NK-92 treated with Interleukin-12 subunit alpha and Interleukin-12 subunit beta, amount 100 ng/mL, for 24 hours (cell line): Measurements from ENCODE around the gene SRMS.
"Not testable (repeated sequence)": the region's sequence is repeated elsewhere in the genome, so short reads cannot be mapped to it uniquely, and the experiment has no call there.

Experiments used
- DNase-seq: peaks from one replicate; lab custom pipeline; 2025; lab: John Stamatoyannopoulos, UW

The SRMS gene

DNA sequence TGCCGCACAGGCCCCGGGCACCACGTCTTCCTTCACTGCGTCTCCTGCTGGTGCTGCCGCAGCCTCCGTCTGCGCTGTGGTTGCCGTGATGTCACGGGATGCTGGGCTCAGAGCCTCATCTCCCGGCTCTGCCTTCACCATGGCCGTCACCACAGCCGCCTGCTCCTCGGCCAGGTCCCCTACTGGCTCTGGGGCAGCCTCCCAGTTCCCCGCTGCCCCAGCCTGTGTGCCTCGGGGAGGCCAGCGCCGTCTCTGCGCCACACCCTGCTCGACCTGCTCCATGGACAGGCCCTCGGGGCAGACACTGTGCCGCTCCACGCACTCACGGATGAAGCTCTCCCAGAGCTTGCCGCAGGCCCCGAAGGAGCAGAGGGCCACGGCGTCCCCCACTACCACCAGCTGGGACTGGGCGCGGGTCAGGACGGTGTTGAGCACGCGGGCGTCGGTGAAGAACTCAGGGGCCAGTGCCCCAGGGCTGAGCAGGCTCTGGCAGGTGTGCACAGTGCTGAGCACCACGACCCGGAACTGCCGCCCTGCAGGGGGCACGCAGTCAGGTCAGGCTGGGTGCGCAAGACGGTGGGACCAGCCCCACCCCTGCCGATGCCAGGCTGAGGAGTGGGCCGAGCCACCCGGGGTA lies 18.3 kb upstream of the SRMS start:
- no peak for DNase-seq

DNA sequence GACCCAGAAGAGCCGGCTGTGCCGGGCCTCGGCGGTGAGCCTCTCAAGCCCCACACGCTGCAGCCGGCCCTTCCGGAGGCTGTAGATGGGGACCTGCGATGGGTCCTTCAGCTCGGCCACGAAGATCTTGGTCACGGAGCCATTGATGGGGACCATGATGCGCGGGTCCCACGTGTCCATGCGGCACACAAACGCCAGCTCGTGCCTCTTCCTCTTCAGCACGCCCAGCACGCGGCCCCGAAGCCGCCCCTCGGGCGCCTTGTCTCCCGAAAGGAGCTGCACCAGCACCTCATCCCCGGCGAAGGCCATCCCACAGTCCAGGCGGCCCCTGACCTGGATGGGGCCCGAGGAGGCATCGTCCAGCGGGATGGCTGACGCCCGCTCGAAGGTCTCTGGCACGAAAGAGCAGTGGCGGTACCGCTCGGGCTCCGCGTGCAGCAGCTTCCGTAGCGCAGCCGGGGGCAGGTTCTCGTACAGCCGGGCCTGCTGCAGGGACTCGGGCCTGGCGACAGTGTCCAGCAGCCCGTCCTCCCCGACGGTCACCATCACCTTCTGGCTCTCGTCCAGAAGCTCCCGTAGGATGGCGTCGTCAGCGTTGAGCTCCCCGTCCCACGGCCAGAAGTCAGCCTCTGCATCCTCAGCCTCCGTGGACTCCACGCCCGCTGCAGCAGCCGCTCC lies 17.6 kb upstream of the SRMS start:
- no peak for DNase-seq

DNA sequence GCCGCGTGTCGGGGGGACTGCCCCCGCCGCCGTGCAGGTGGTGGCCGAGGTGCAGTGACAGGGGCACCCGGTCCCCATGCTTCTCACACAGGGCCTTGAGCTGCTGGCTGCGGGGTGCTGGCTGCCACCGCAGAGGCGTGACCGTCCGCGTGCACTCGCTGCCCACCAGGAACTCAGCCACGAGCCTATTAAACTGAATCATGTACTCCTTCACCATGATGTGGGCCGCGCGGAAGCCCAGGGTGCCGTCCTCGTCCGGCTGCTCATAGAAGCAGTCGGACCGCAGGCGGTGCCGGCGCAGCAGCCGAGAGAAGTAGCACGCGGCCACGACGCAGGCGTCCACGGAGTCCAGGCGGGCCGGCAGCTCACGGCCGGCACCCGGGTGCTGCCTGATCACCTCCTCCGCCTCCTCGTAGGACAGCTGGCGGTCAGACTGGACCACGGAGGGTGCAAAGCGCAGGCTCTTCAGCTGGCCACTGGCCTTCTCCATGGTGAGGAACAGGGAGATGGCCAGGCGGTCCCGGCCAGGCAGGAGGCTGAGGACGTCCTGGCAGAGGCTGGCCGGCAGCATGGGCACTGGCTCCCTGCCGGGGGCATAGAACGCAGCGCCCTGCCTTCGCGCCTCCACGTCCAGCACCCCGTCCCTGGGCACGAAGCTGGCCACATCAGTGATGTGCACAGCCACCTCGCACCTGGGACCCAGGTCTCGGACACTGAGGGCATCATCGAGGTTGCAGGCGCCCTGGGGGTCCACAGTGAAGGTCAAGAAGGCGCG lies 16.7 kb upstream of the SRMS start:
- DNase-seq = no peak

DNA sequence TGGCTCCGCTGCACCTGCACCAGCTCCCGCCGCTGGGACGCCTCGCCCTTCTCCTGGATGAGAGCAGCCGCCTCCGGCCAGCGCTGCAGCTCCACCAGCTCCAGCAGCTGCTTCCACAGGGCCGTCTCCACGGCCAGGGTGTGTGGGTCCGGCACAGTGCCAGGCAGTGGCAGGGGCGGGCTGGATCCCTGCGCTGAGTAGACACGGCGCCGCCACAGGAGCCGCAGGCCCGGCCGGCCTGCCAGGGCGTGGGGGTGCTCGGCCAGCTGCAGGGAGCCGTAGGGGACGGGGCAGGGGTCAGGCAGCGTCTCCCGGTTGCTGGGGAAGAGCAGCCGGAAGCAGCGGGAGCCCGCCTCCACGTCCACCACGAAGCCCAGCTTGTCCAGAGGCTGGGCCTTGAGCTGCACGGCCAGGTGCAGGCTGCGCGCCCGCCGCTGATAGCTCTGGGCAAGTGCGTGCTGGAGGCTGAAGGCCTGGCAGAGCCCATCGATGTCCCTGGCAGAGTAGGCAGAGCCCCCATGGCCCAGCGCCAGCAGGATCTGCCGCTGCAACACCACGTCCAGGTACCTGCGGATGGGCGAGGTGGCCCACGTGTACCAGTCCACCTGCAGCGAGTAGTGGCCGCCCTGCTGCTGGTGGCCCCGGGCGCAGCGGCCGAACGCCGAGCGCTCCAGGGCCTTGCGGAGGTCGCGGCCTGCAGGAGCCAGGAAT lies 15.8 kb upstream of the SRMS start:
- no peak for DNase-seq

DNA sequence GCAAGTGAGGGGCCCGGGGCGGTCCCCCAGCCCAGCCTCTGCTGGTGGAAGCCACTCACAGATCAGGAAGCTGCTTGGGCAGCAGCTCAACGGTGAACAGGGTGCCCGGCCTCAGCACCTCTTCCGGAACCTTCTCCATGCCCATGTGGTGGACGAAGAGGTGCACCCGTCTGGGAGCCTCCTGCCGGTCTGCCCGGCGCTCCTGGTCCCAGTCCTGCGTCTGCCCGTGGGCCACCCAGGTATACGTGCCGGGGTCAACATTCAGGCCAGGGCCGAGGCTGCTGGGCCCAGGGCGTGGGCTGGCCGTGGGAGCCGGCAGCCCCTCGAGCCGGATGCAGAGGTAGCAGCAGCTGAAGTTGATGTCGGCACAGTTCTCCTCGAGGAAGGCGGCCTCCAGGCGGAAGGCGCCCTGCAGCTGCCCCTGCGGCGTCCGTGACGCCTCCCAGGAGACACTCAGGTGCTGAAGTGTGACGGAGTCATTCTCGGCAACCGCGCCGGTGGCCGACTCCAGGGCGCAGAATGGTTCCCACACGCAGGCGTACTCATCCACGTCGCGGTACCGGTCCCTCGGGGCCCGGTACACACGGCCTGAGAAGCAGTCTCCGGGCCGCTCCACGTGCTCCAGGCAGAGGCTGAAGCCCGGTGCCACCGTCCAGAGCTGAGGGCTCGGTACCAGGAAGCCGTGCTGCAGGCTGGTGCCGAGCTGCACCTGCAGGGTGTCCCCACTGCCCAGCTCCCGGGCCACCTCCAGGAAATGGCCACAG lies 15.1 kb upstream of the SRMS start:
- DNase-seq = no peak

DNA sequence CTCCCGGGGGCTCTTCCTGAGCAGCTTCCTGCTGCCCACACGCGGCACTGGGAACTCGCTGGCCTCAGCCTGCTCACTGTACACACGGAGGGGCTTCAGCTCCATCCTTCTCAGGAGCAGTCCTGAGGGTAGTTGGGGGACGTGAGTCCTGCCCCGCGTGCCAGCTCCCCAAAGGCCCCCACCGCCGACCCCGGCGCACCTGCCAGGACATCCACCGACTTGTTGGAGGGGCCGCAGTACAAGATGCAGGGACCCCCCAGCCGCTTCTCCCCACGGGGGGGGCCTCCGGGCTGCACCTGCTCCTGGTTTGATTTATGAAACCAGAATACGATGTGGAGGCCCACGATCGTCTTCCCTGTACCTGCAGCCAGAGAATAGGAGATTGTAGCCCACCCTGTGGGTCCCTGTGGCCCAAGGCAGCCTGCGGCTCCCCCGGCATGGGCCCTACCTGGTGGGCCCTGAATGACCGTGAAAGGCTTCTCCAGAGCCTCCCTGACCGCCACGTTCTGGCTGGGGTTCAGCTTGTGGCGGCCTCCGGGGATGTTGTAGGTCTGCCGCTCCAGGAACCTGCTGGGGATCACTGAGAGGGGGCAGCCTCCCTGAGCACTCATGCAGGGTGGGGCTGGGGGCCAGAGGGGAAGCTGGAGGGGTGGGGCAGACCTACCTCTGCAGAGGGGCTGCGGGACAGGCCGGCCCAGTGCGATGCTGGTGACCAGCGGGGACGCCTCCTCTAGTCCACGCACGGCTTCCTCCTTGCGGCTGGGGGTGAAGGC lies 14.3 kb upstream of the SRMS start:
- DNase-seq = no peak

DNA sequence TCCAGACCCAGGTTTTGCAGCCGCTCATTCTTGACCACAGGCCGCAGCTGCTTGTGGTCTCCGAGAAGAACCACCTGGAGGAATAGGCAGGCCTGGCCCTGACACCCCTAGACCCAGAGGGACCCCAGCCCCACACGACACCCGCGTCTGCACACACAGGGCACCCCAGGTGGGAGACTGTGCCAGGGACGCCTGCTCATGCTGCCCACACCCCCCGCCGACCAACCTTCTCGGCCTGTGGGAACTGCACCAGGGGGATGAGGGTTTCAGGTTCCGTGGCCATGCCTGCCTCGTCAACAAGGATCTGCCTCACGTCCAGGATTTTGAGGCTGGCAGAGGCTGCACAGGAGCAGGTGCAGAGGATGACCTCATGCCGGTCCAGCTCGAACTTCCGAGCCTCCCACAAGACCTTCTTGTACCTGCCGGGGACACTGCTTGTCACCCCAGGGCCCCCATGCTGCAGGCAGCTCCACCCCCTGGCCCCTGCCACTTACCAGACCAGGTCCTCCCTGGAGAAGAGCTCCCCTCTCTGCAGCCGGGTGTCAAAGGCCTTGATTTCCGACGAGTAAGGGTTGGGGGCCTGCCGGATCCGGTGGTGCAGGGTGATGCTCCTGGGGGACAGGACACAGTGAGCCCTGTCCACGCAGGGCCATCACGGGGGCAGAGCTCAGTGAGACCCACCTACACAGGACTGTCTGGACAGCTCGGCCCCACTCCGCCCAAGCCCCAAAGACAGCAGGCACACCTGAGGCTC lies 13.5 kb upstream of the SRMS start:
- no peak for DNase-seq

DNA sequence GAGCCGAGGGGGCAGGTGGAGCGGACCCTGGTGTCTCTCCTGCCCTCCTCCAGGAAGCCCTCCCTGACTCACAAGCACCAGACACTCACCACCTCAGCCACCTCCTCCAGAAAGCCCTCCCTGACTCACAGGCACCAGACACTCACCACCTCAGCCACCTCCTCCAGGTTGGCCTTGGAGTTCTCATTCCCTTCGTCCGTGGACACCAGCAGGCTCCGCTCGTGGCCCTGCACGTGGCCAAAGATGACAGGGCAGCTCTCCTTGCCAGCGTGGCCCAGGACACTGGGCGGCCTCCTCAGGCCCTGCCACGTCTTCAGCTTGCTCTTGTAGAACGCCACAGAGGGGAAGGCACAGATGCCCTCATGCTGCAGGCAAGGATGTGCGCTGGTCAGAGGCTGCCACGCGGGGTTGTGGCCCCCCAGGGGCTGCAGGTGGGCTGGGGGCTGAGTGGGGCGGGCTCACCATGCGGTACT lies 12.8 kb upstream of the SRMS start:
- DNase-seq = no peak

DNA sequence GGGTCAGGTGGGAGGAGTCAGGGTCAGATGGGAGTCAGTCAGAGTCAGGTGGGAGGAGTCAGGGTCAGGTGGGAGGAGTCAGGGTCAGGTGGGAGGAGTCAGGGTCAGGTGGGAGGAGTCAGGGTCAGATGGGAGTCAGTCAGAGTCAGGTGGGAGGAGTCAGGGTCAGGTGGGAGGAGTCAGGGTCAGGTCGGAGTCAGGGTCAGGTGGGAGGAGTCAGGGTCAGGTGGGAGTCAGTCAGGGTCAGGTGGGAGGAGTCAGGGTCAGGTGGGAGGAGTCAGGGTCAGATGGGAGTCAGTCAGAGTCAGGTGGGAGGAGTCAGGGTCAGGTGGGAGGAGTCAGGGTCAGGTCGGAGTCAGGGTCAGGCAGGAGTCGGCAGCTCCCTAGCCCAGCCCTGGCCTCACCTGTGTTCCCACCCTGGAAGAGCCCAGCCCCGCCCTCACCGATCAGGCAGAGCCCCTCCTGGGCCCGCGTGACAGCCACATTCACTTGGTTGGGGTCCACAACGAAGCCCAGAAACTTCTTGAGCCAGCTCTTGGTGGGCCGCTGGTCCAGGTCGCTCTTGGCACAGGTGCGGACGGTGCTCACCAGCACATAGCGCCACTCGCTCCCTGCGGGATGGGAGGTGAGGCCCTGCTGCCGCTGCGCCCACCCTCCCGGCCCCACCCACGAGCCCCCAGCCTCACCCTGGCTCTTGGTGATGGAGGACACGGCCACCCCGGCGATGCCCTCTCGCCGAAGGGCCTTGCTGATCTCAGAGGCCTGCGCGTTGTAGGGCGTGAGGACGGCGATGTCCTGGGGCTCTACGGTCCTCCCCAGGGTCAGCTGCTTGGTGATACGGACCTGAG lies 12.2 kb upstream of the SRMS start:
- not testable (repeated sequence) for DNase-seq

DNA sequence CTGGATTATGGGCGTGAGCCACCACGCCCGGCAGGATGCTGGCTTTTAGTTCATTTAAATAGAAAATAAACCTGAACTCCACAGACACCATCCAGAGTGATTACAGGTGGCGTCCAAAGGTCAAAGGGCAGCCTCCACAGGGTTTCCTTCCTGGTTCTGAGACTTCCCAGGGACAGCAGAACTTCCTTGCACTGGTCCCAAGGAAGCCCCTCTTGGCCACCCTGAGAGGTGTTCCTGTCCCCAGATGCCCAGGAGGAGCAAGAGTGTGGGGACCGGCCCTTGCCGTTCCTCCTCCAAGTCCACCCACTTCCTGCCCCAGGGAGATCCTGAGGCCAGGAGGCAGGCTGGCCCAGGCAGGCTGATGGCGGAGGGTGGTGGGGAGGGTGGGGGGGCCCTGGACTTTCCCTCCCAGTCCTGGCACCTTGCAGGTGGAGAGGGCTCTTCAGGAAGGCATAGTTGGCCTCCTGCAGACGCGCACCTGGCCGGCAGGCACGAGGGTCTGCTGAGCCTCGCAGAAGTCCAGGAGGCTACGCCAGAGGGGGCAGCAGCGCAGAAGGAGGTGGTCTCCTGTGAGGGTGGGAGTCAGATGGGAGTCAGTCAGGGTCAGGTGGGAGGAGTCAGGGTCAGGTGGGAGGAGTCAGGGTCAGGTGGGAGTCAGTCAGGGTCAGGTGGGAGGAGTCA lies 11.4 kb upstream of the SRMS start:
- no peak for DNase-seq

DNA sequence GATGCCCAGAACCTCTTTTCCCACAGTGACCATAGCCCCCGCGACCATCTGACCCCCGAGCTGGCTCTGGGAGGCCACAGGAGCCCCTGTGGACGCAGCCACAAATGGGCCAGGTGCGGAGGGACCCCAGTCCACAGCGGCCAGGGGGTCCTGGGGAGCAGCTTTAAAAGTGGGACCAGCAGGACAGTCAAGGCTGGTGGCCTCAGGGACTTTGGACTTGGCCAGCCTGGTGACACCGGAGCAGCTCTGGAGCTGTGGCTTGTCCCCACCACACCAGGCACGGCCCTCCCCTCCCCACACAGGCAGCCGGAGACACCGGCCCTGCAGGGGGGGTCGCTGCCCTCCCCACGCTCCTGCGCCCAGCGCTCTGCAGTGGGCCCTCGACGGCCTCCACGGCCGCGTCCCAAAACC lies 9.9 kb upstream of the SRMS start:
- no peak for DNase-seq

DNA sequence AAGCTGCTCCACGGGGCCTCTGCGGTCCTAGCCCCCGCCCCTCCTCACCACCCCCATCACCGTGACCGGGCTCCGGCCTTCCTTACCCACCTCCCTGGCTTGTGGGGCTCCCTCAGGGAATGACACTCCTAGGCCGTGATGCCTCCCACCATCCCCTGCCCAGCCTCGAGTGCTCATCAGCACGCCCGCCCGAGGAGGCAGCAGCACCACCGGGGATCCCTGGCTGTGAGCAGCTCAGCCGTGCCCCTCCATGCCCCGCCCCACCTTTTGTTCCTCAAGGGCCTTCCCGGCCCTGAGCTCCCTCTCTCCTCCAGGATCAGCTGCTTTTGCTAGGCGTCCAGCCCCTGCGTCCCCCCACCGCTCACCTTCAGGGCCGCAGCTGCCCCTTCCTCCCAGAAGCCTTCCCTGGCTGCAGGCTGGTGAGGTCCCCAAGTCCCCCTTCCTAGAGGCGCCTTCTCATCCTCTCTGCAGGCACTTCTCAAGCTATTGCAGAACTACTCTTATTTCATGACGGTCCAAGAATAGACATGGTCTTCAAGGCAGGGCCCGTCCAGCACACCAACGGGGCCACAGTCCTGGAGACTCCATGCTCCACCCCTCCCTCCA lies 9.4 kb upstream of the SRMS start:
- no peak for DNase-seq

DNA sequence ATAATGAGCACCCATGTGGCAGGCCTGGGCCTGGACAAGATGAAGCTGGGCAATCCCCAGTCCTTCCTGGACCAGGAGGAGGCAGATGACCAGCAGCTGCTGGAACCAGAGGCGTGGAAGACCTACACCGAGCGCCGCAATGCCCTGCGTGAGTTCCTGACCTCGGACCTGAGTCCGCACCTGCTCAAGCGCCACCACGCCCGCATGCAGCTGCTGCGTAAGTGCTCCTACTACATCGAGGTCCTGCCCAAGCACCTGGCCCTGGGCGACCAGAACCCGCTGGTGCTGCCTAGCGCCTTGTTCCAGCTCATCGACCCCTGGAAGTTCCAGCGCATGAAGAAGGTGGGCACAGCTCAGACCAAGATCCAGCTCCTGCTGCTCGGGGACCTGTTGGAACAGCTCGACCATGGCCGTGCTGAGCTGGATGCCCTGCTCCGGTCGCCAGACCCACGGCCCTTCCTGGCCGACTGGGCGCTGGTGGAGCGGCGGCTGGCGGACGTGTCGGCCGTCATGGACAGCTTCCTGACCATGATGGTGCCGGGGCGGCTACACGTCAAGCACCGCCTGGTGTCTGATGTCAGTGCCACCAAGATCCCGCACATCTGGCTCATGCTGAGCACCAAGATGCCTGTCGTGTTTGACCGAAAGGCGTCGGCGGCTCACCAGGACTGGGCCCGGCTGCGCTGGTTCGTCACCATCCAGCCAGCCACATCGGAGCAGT lies 8.3 kb upstream of the SRMS start:
- no peak for DNase-seq

DNA sequence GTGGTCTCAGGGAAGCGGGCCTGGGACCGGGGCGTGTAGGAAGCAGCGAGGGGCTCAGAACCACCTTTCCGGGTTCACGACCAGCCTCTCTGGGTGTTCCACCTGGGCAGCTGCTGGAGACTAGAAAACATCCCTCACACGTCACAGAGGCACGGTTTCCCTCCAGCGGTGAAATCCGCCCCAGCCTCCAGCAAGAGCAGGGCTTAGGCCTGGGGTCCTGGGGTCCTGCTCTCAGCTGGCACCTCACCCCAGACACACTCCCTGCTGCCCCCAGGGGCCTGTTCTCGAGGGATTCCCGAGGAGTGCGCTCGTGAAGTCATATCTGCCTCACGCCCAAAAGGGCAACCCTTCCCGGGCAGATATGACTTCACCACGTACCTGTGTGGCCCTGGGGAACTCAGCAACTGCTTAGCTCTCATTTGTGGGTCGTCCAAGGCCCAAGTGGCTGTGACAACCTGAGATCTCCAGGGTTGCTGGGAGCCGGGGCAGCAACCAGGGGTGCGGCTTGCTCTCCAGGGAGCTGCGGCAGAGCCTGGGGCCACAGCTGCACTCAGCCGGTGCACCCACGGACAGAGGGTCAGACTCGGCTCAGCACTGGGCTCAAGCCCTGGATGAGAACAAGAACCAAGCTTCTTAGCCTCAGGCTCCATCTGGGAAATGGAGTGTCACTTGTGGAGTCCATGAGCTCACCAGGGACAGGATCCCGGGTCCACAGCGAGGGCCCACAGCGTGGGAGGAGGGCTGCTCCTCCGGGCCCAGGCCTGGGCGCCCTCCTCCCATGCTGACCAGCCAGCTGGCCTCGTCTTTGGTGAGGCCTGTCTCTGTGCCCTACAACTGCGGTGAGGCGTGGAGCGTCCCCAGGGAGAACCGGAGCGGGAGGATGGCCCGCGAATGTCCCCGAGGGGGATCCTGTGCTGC lies 7.1 kb upstream of the SRMS start:
- DNase-seq = no peak

DNA sequence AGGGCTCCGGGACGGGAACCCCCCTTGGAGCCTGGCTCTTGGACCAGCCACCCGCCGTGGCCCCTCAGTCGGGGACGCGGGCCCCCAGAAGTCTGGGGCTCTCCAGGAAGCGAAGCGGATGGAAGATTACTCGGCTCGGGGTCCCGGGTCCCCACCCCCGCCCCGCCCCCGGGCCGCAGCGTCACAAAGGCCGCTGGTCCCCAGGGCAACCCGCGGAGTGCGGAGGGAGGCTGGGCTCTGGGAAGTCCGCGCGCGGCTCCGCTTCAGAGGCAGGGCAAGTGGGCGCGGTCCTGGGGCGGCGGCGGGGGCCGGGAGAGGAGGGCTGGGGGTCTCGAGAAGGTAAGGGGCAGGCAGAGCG lies 6.4 kb upstream of the SRMS start, which contains the start of gene FNDC11:
FNDC11 (plus strand) TSS at position 227 of the 358 bp plus-strand sequence. CDS start 1,505 bp downstream, outside the sequence.
- no peak for DNase-seq

DNA sequence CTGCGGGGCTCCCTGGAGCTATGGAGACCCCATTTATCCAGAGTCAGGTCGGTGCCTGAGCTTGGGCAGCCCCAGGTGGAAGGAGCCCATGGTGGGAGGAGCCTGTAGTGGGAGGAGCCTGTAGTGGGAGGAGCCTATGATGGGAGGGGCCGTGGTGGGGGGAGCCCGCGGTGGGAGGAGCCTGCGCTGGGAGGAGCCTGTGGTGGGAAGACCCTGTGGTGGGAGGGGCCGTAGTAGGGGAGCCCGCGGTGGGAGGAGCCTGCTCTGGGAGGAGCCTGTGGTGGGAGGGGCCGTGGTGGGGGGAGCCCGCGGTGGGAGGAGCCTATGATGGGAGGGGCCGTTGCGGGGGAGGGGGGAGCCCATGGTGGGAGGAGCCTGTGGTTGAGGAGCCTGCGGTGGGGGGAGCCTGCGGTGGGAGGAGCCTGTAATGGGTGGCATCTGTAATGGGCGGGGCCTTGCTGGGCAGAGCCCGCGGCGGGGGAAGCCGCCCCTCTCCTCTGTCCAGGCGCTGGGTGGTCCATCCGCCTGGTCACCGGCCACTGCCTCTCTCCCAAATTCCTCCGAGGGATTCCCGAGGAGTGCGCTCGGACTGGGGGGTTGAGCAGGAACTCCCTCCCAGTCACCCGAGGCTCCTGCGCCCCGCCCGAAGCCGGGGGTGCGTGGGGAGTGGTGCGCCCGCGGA lies 5.8 kb upstream of the SRMS start:
- peak; percentile 37 for DNase-seq
